ENCODE results near the gene RFX8.

Gene RFX8

GRCh38 chr2:101480764-101481163 lies 5.9 kb upstream of the RFX8 start:
- TF ChIP-seq CTCF (IDR thresholded peaks at IDR 0.05; ENCODE audit: low read depth, low read length, missing control alignments) = no peak
- in situ Hi-C loops (cut with HindIII; ENCODE audit: low pct_ligation_motif_present, low sequenced_read_pairs) = no loop called here
- Histone ChIP-seq H3K27ac (no peak overlapping the region), H3K27me3 (replicated peaks) (no peaks in the 10 kb centered on the region), H3K36me3 (replicated peaks) (no peaks in the 10 kb centered on the region), H3K4me3 (ENCODE audit: low read depth, low read length) (no peak overlapping the region)
- DNase-seq = no peak

GRCh38 chr2:101479810-101480209 lies 4.9 kb upstream of the RFX8 start:
- in situ Hi-C loops (cut with HindIII; ENCODE audit: low pct_ligation_motif_present, low sequenced_read_pairs) = no loop called here

GRCh38 chr2:101479328-101479727 lies 4.4 kb upstream of the RFX8 start:
- Histone ChIP-seq H3K27ac (no peak overlapping the region), H3K4me3 (ENCODE audit: low read depth, low read length) (no peak overlapping the region), H3K27me3 (replicated peaks) (no peaks in the 10 kb centered on the region), H3K36me3 (replicated peaks) (no peaks in the 10 kb centered on the region)
- no peak for TF ChIP-seq CTCF (IDR thresholded peaks at IDR 0.05; ENCODE audit: low read depth, low read length, missing control alignments)
- no peak for DNase-seq
- in situ Hi-C loops (cut with HindIII; ENCODE audit: low pct_ligation_motif_present, low sequenced_read_pairs) = no loop called here

More at GRCh38 chr2:101479810-101480209, 4.9 kb upstream of the RFX8 start:
- DNase-seq = no peak
- Histone ChIP-seq H3K27ac (no peak overlapping the region), H3K27me3 (replicated peaks) (no peaks in the 10 kb centered on the region), H3K4me3 (ENCODE audit: low read depth, low read length) (no peak overlapping the region), H3K36me3 (replicated peaks) (no peaks in the 10 kb centered on the region)
- no peak for TF ChIP-seq CTCF (IDR thresholded peaks at IDR 0.05; ENCODE audit: low read depth, low read length, missing control alignments)

- H3K36me3 ChIP-seq (replicated peaks) = no peaks in the 10 kb centered on the region
- no peaks in the 10 kb centered on the region for H3K27me3 ChIP-seq (replicated peaks)
- no peak for TF ChIP-seq CTCF (IDR thresholded peaks at IDR 0.05; ENCODE audit: low read depth, low read length, missing control alignments)
- H3K4me3 ChIP-seq (ENCODE audit: low read depth, low read length) = no peak overlapping the region
- in situ Hi-C loops (cut with HindIII; ENCODE audit: low pct_ligation_motif_present, low sequenced_read_pairs) = no loop called here
- no peak for DNase-seq
- H3K27ac ChIP-seq = no peak overlapping the region
Observed at GRCh38 chr2:101478181-101479001, 3.5 kb upstream of the RFX8 start.

GRCh38 chr2:101477556-101477955 lies 2.6 kb upstream of the RFX8 start:
- H3K36me3 ChIP-seq (replicated peaks) = no peaks in the 10 kb centered on the region
- in situ Hi-C loops (cut with HindIII; ENCODE audit: low pct_ligation_motif_present, low sequenced_read_pairs) = no loop called here

More at GRCh38 chr2:101477556-101477955, 2.6 kb upstream of the RFX8 start:
- H3K27me3 ChIP-seq (replicated peaks) = no peaks in the 10 kb centered on the region
- H3K4me3 ChIP-seq (ENCODE audit: low read depth, low read length) = no peak overlapping the region
- no peak overlapping the region for H3K27ac ChIP-seq
- no peak for DNase-seq
- no peak for TF ChIP-seq CTCF (IDR thresholded peaks at IDR 0.05; ENCODE audit: low read depth, low read length, missing control alignments)
